Gastroesophageal sphincter (tissue), 3 donors: ENCODE results near the gene NOX3.

Experiments used
- CTCF ChIP-seq, 4 experiments: fragments of 200-600 bp in 2 of 4; fragments of 450-650 bp in 2 of 4; sonication (generic) in 1 of 4; IDR thresholded peaks; one replicate each; pipeline ENCODE4 v1.5.1; 2017 to 2019; ENCODE audit warnings: antibody characterized with exemption in 4 of 4, mild to moderate bottlenecking in 2 of 4, moderate library complexity in 2 of 4
- EP300 ChIP-seq: sonication (generic); formaldehyde crosslinking; IDR thresholded peaks from one replicate; pipeline ENCODE4 v1.6.1; 2017; ENCODE audit warnings: antibody characterized with exemption, mild to moderate bottlenecking
- POLR2A ChIP-seq, 2 donors: fragments of 450-650 bp; IDR thresholded peaks; one replicate each; pipeline ENCODE4 v1.6.1; 2017; ENCODE audit warnings: antibody characterized with exemption in 2 of 2, mild to moderate bottlenecking in 2 of 2, moderate library complexity in 1 of 2

GRCh38 chr6:155441112-155441465 is 14.6 kb downstream of the NOX3 start:
- TF ChIP-seq CTCF (IDR thresholded peaks at IDR 0.05) (no peak), POLR2A (IDR thresholded peaks at IDR 0.05) (no peak), EP300 (no peak)
